DOHH2 (cell line): ENCODE results near the gene MIEF1.

Source experiments
- H3F3A ChIP-seq: fragments of 200-600 bp; sonication (generic), shearing (Covaris generic); 2 replicates; pipeline ENCODE4 v1.6.0; 2016; ENCODE audit warnings: antibody characterized with exemption, mild to moderate bottlenecking; ENCODE audit not compliant: control insufficient read depth, insufficient read depth
- H3K27ac ChIP-seq: fragments of 200-600 bp; sonication (generic); 2 replicates; pipeline ENCODE4 v1.5.1; 2014; ENCODE audit warnings: low read depth, mild to moderate bottlenecking, low read length, moderate library complexity
- H3K27me3 ChIP-seq: fragments of 200-600 bp; sonication (generic); 2 replicates; pipeline ENCODE4 v1.6.1; 2014; ENCODE audit warnings: mild to moderate bottlenecking, low read length, mixed read lengths; ENCODE audit not compliant: control insufficient read depth
- H3K36me3 ChIP-seq: fragments of 200-600 bp; sonication (generic); 2 replicates; pipeline ENCODE4 v1.6.1; 2014; ENCODE audit warnings: mild to moderate bottlenecking, low read length, moderate library complexity, mixed read lengths; ENCODE audit not compliant: control insufficient read depth
- H3K4me1 ChIP-seq: fragments of 200-600 bp; sonication (generic); 2 replicates; pipeline ENCODE4 v1.6.1; 2014; ENCODE audit warnings: mild to moderate bottlenecking, low read length, mixed read lengths; ENCODE audit not compliant: control insufficient read depth
- H3K4me2 ChIP-seq: fragments of 200-600 bp; sonication (generic); 2 replicates; pipeline ENCODE4 v1.6.0; 2014; ENCODE audit warnings: mild to moderate bottlenecking, low read length, moderate library complexity
- H3K4me3 ChIP-seq: fragments of 200-600 bp; sonication (generic); 2 replicates; pipeline ENCODE4 v1.5.1; 2014; ENCODE audit warnings: mild to moderate bottlenecking, low read length, mixed read lengths
- H3K79me2 ChIP-seq: fragments of 200-600 bp; sonication (generic); 2 replicates; pipeline ENCODE4 v1.6.1; 2014; ENCODE audit warnings: mild to moderate bottlenecking, low read length, mixed read lengths; ENCODE audit not compliant: control insufficient read depth
- H3K9me2 ChIP-seq: fragments of 200-600 bp; sonication (generic); replicated peaks from 2 replicates; pipeline ENCODE4 v1.6.1; 2014; ENCODE audit warnings: mild to moderate bottlenecking, low read length, mixed read lengths; ENCODE audit not compliant: control insufficient read depth
- H3K9me3 ChIP-seq: fragments of 200-600 bp; sonication (generic); 2 replicates; pipeline ENCODE4 v1.6.1; 2014; ENCODE audit warnings: antibody characterized with exemption, low read length, mixed read lengths; ENCODE audit not compliant: control insufficient read depth, insufficient read depth
- H4K20me1 ChIP-seq: fragments of 200-600 bp; sonication (generic); 2 replicates; pipeline ENCODE4 v1.6.0; 2014; ENCODE audit warnings: low read depth, mild to moderate bottlenecking, antibody characterized with exemption, low read length, moderate library complexity; ENCODE audit not compliant: control insufficient read depth, insufficient read depth
- CTCF ChIP-seq: fragments of 200-600 bp; sonication (generic); IDR thresholded peaks from one replicate; pipeline ENCODE4 v1.5.1; 2014; ENCODE audit warnings: antibody characterized with exemption, mild to moderate bottlenecking, low read depth, low read length; ENCODE audit not compliant: poor library complexity, severe bottlenecking
- EZH2phosphoT487 ChIP-seq: fragments of 200-600 bp; sonication (generic); IDR thresholded peaks from 2 replicates; pipeline ENCODE4 v1.6.1; 2017; ENCODE audit warnings: borderline replicate concordance, mild to moderate bottlenecking, antibody characterized with exemption, low read length, moderate library complexity, mixed read lengths

Gene MIEF1

GRCh38 chr22:39525658-39525975 is 23.5 kb downstream of the MIEF1 start:
- TF ChIP-seq CTCF, result no peak
- no peak for TF ChIP-seq EZH2phosphoT487
- peak overlapping the region; percentile 39 for H3K4me3 ChIP-seq
- H3K4me1 ChIP-seq, result peaks cover 86% of the 10 kb centered on the region
- H3K9me2 ChIP-seq, result no peaks in the 10 kb centered on the region
- no peaks in the 10 kb centered on the region for H3K27me3 ChIP-seq
- peaks cover 74% of the 10 kb centered on the region for H3K79me2 ChIP-seq
- peak overlapping the region; percentile 98 for H3K4me2 ChIP-seq
- peaks cover 83% of the 10 kb centered on the region for H3F3A ChIP-seq
- peak overlapping the region; percentile 99 for H3K27ac ChIP-seq
- H3K9me3 ChIP-seq, result no peaks in the 10 kb centered on the region
- peaks cover 90% of the 10 kb centered on the region for H3K36me3 ChIP-seq
- peaks cover 16% of the 10 kb centered on the region for H4K20me1 ChIP-seq

- H3K79me2 ChIP-seq, result peaks cover 74% of the 10 kb centered on the region
- peaks cover 8% of the 10 kb centered on the region; the same call in 1 of the 2 replicates for H4K20me1 ChIP-seq
- H3K27me3 ChIP-seq, result no peaks in the 10 kb centered on the region
- peak overlapping the region; percentile 98 for H3K4me2 ChIP-seq
- H3K4me1 ChIP-seq, result peaks cover 93% of the 10 kb centered on the region
- no peaks in the 10 kb centered on the region for H3K9me3 ChIP-seq
- peak overlapping the region; percentile 90 for H3K4me3 ChIP-seq
- H3K36me3 ChIP-seq, result peaks cover 90% of the 10 kb centered on the region
- H3K27ac ChIP-seq, result peak overlapping the region; percentile 99
- TF ChIP-seq CTCF (no peak), EZH2phosphoT487 (no peak)
- H3K9me2 ChIP-seq, result no peaks in the 10 kb centered on the region
- H3F3A ChIP-seq, result peaks cover 73% of the 10 kb centered on the region
These were observed 24.7 kb downstream of the MIEF1 start for GRCh38 chr22:39526736-39527171.

- peaks cover 66% of the 10 kb centered on the region for H3F3A ChIP-seq
- H3K27me3 ChIP-seq, result no peaks in the 10 kb centered on the region
- no peak for TF ChIP-seq CTCF
- no peak for TF ChIP-seq EZH2phosphoT487
- H3K4me2 ChIP-seq, result peak overlapping the region; percentile 98
- H4K20me1 ChIP-seq, result 0 out of 2 replicates have a peak, but pooled peaks cover 4% of the 10 kb centered on the region
- peaks cover 89% of the 10 kb centered on the region for H3K4me1 ChIP-seq
- no peaks in the 10 kb centered on the region for H3K9me3 ChIP-seq
- no peaks in the 10 kb centered on the region for H3K9me2 ChIP-seq
- peak overlapping the region; percentile 90 for H3K4me3 ChIP-seq
- H3K27ac ChIP-seq, result peak overlapping the region; percentile 99
- H3K36me3 ChIP-seq, result peaks cover 89% of the 10 kb centered on the region
- H3K79me2 ChIP-seq, result peaks cover 74% of the 10 kb centered on the region
These were observed 25.4 kb downstream of the MIEF1 start for GRCh38 chr22:39527481-39527961.
